ENCODE results near the gene LAMA2. TPM values are rescaled to one million over a fixed set of nuclear protein-coding genes. Genes with fewer than 3 reads are reported as not detected.

LAMA2 gene
- total RNA-seq, 1 experiment from 2014 or later: 0.02 TPM

GRCh38 chr6:129124347-129124746 is 241.4 kb downstream of the LAMA2 start:
- Mint-ChIP-seq H3K9me3 (ENCODE audit: unreplicated experiment) (no peaks in the 10 kb centered on the region), H3K4me1 (ENCODE audit: low read depth, unreplicated experiment) (no peaks in the 10 kb centered on the region), H3K4me3 (ENCODE audit: unreplicated experiment) (no peak overlapping the region), H3K36me3 (ENCODE audit: insufficient read depth, unreplicated experiment) (no peaks in the 10 kb centered on the region), H3K27ac (ENCODE audit: unreplicated experiment) (no peak overlapping the region), H3K27me3 (ENCODE audit: insufficient read depth, unreplicated experiment) (peaks cover 4% of the 10 kb centered on the region)
- no peaks in the 10 kb centered on the region for H3K27me3 ChIP-seq (replicated peaks; ENCODE audit: control insufficient read depth, insufficient read depth, low read length)
- no peaks in the 10 kb centered on the region for H3K9me3 ChIP-seq
- intact Hi-C loops (cut with micrococcal nuclease; ENCODE audit: unreplicated experiment): no loop called here
- DNase-seq: no peak
- ChIA-PET POLR2A (no interaction called here), CTCF (no interaction called here)
- H3K36me3 ChIP-seq (ENCODE audit: control insufficient read depth, insufficient read depth, low read length): no peaks in the 10 kb centered on the region
- no peaks in the 10 kb centered on the region for H3K4me1 ChIP-seq
- H3K4me3 ChIP-seq (ENCODE audit: low read depth, low read length): no peak overlapping the region
- BruUV-seq (replicated peaks): no TSS peak
- TF ChIP-seq CTCF (IDR thresholded peaks at IDR 0.05; ENCODE audit: insufficient read depth in 1 of 2, low read depth in 1 of 2, low read length in 1 of 2, severe bottlenecking in 1 of 2, unreplicated experiment in 1 of 2): no peak

DNA sequence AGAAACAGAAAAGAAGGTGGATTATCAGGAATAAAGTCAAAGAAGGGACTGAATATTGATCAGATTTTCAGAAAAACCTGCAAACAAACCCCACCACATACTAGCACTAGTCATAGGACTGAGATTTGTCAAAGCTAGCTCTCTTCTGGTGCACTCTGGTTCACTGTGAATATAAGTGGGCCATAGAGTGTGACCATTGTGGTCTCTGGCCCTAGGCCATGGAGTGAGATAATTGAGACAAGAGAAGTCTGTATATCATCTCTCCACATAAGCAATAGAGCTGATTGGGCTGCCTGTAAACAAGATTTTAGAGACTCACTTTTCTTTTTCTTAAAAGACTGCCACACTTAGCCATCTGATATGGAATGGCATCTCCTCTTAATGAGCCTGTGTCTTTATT is 247.2 kb downstream of the LAMA2 start:
- H3K4me3 Mint-ChIP-seq (ENCODE audit: unreplicated experiment): no peak overlapping the region
- Histone ChIP-seq H3K4me1 (no peaks in the 10 kb centered on the region), H3K4me3 (ENCODE audit: low read depth, low read length) (no peak overlapping the region), H3K27me3 (replicated peaks; ENCODE audit: control insufficient read depth, insufficient read depth, low read length) (no peaks in the 10 kb centered on the region; the same call in 1 of the 2 replicates), H3K36me3 (ENCODE audit: control insufficient read depth, insufficient read depth, low read length) (no peaks in the 10 kb centered on the region), H3K9me3 (no peaks in the 10 kb centered on the region)
- H3K4me1 Mint-ChIP-seq (ENCODE audit: low read depth, unreplicated experiment): no peaks in the 10 kb centered on the region
- intact Hi-C loops (cut with micrococcal nuclease; ENCODE audit: unreplicated experiment): no loop called here
- no TSS peak for BruUV-seq (replicated peaks)
- peaks cover 3% of the 10 kb centered on the region for H3K27me3 Mint-ChIP-seq (ENCODE audit: insufficient read depth, unreplicated experiment)
- POLR2A ChIA-PET: no interaction called here
- no peaks in the 10 kb centered on the region for H3K9me3 Mint-ChIP-seq (ENCODE audit: unreplicated experiment)
- H3K36me3 Mint-ChIP-seq (ENCODE audit: insufficient read depth, unreplicated experiment): no peaks in the 10 kb centered on the region
- no peak for TF ChIP-seq CTCF (IDR thresholded peaks at IDR 0.05; ENCODE audit: insufficient read depth in 1 of 2, low read depth in 1 of 2, low read length in 1 of 2, severe bottlenecking in 1 of 2, unreplicated experiment in 1 of 2)
- H3K27ac Mint-ChIP-seq (ENCODE audit: unreplicated experiment): no peak overlapping the region
- CTCF ChIA-PET: no interaction called here
- no peak for DNase-seq

DNA sequence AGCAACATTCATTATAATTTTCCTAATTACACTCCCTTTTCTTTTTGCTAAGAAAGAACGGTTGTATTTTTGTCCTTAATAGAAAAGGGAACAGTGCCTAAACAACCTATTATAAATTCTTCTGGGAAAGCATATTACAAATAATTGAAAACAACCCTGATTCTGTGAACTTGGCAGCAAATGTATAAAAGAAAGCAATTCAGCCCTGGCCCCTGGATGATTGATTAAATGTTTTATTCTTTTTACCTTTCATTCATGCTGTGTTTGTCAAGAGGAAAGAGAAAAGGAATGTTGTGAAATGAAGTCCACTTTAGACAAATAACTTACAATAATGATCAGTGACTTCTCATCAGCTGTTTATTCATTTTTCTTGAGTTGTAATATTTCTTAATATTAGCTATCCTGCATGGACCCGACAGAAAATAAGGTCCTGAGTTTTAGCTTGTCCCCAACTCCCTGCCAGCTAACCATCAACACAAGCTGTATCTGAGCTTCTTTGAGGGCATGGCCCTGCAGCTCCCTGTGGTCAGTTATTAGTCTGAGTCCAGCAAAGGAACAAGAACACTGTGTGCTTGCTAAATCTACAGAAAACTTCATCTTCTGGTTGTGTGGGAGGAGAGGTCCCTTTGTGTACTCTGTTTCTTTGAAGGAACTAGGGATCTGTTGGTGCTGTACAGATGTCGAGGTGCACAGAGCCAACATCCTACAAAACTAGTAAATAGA is 248.2 kb downstream of the LAMA2 start:
- H3K27ac Mint-ChIP-seq (ENCODE audit: unreplicated experiment): no peak overlapping the region
- H3K36me3 Mint-ChIP-seq (ENCODE audit: insufficient read depth, unreplicated experiment): no peaks in the 10 kb centered on the region
- no TSS peak for BruUV-seq (replicated peaks)
- Histone ChIP-seq H3K27me3 (replicated peaks; ENCODE audit: control insufficient read depth, insufficient read depth, low read length) (no peaks in the 10 kb centered on the region; the same call in 1 of the 2 replicates), H3K36me3 (ENCODE audit: control insufficient read depth, insufficient read depth, low read length) (no peaks in the 10 kb centered on the region), H3K4me1 (no peaks in the 10 kb centered on the region), H3K4me3 (ENCODE audit: low read depth, low read length) (no peak overlapping the region), H3K9me3 (no peaks in the 10 kb centered on the region)
- H3K27me3 Mint-ChIP-seq (ENCODE audit: insufficient read depth, unreplicated experiment): peaks cover 3% of the 10 kb centered on the region
- no peaks in the 10 kb centered on the region for H3K9me3 Mint-ChIP-seq (ENCODE audit: unreplicated experiment)
- no peak for TF ChIP-seq CTCF (IDR thresholded peaks at IDR 0.05; ENCODE audit: insufficient read depth in 1 of 2, low read depth in 1 of 2, low read length in 1 of 2, severe bottlenecking in 1 of 2, unreplicated experiment in 1 of 2)
- H3K4me3 Mint-ChIP-seq (ENCODE audit: unreplicated experiment): no peak overlapping the region
- DNase-seq: no peak
- no peaks in the 10 kb centered on the region for H3K4me1 Mint-ChIP-seq (ENCODE audit: low read depth, unreplicated experiment)
- ChIA-PET CTCF (no interaction called here), POLR2A (no interaction called here)
- intact Hi-C loops (cut with micrococcal nuclease; ENCODE audit: unreplicated experiment): no loop called here
